GM18502 (cell line): ENCODE measurements around the gene CACNG5.

ENCODE experiments used
- ATAC-seq: cut with Tn5 transposase; IDR thresholded peaks from one replicate; pipeline ENCODE4 v1.9.1; 2021; ENCODE audit warnings: mild to moderate bottlenecking; ENCODE audit not compliant: unreplicated experiment, poor library complexity

Gene CACNG5

GRCh38 chr17:66934040-66934439, 99.1 kb downstream of the CACNG5 start:
- ATAC-seq: no peak
